GM23248 (cell line): ENCODE data around the gene NHSL2.

Source experiments
- EZH2 ChIP-seq: fragments of 200-600 bp; sonication (generic); IDR thresholded peaks from 2 replicates; pipeline ENCODE4 v1.6.1; 2018; ENCODE audit warnings: antibody characterized with exemption, mild to moderate bottlenecking; ENCODE audit not compliant: insufficient read depth, poor library complexity, severe bottlenecking
- EZH2phosphoT487 ChIP-seq: fragments of 200-600 bp; sonication (generic); IDR thresholded peaks from 2 replicates; pipeline ENCODE4 v1.6.1; 2018; ENCODE audit warnings: antibody characterized with exemption, moderate library complexity, mild to moderate bottlenecking, low read depth; ENCODE audit not compliant: insufficient read depth

DNA sequence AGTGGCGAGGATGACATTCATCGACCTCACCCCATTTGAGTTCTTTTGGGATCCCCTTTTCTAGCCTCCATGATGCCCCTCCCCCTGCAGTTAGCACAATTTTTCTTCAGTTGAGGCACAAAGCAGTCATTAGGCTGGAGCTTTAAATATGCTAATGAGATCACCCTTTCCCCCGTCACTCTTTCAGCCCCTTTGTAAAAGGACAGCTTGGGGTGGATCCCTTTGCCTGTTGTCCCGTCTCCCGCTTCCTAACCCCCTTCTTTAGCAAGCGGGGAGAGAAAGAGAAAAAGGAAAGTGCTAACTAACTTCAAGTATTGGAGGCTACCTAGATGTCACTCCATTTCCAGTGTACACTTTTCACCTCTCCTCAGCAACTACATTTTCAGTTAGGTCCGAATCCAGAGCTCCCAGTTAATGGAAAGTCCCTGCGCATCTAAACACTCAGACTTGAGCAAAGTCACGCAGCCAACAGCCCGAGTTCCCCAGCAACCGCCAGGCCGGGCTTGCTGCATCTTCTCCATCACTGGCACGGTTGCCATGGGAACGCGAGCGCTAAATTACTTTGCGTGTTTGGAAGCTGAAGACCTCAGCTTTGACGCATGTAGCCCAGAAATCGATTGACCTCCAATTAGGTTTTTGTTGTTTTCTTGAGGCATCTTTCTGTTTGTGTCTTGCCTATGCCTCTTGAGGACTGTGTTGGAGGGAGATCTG, 144.3 kb downstream of the NHSL2 start:
- no peak for TF ChIP-seq EZH2
- no peak for TF ChIP-seq EZH2phosphoT487
